Naive thymus-derived CD4-positive, alpha-beta T cell (primary cell): Measurements from ENCODE around the gene STAMBP. TPM values are rescaled to one million over a fixed set of nuclear protein-coding genes. Genes with fewer than 3 reads are reported as not detected.

Experiments
- ATAC-seq: fragments of 150-1000 bp; cut with Tn5 transposase; 2 replicates; pipeline ENCODE4 v1.10.0; 2021; ENCODE audit warnings: mild to moderate bottlenecking, moderate library complexity
- CTCF ChIA-PET: fragments of 350-600 bp; sonication (Branson Sonifier 250); formaldehyde crosslinking; loops from one replicate; lab custom pipeline; 2021; ENCODE audit warnings: antibody characterized with exemption; lab: Charles Lee
- POLR2A ChIA-PET: fragments of 350-600 bp; sonication (Branson Sonifier 250); formaldehyde crosslinking; loops from one replicate; lab custom pipeline; 2021; ENCODE audit warnings: antibody characterized with exemption, inconsistent platforms; lab: Charles Lee
- DNase-seq, 9 donors: peaks; one replicate each; pipeline versions ENCODE4 v3.0.0 to v3.0.0-alpha.2; 2020 to 2022; ENCODE audit warnings: mixed read lengths in 1 of 9
- H3K27ac ChIP-seq: one replicate; pipeline ENCODE4 v1.7.0; 2013; ENCODE audit warnings: mild to moderate bottlenecking, low read depth, low read length, moderate library complexity
- H3K27me3 ChIP-seq, 2 donors: one replicate each; pipeline ENCODE4 v1.7.0; 2013; ENCODE audit warnings: low read length in 2 of 2, mild to moderate bottlenecking in 2 of 2, moderate library complexity in 2 of 2; ENCODE audit not compliant: control insufficient read depth in 2 of 2, insufficient read depth in 2 of 2
- H3K36me3 ChIP-seq, 3 experiments: 1 replicate in 2 of 3; 2 replicates in 1 of 3; pipeline ENCODE4 v1.7.0; 2013; ENCODE audit warnings: low read length in 3 of 3, mild to moderate bottlenecking in 3 of 3, moderate library complexity in 1 of 3; ENCODE audit not compliant: insufficient read depth in 3 of 3, control insufficient read depth in 2 of 3
- H3K4me1 ChIP-seq, 2 donors: one replicate each; pipeline ENCODE4 v1.7.0; 2013; ENCODE audit warnings: low read length in 2 of 2, mild to moderate bottlenecking in 2 of 2, moderate library complexity in 1 of 2; ENCODE audit not compliant: control insufficient read depth in 2 of 2, insufficient read depth in 2 of 2
- H3K4me3 ChIP-seq: 2 replicates; pipeline ENCODE4 v1.7.0; 2013; ENCODE audit warnings: mild to moderate bottlenecking, low read length
- H3K9me3 ChIP-seq, 3 experiments: 1 replicate in 2 of 3; 2 replicates in 1 of 3; pipeline ENCODE4 v1.7.0; 2013; ENCODE audit warnings: low read length in 3 of 3; ENCODE audit not compliant: control insufficient read depth in 2 of 3
- H3K27ac Mint-ChIP-seq, 9 donors: one replicate each; pipeline ENCODE4 v1.8.0; 2020 to 2022; ENCODE audit warnings: mixed read lengths in 9 of 9, mild to moderate bottlenecking in 8 of 9, moderate library complexity in 5 of 9, inconsistent platforms in 2 of 9
- H3K27me3 Mint-ChIP-seq, 5 donors: one replicate each; pipeline ENCODE4 v1.8.0; 2021 to 2022; ENCODE audit warnings: mixed read lengths in 5 of 5, mild to moderate bottlenecking in 1 of 5
- H3K36me3 Mint-ChIP-seq, 5 donors: one replicate each; pipeline ENCODE4 v1.8.0; 2020 to 2022; ENCODE audit warnings: mixed read lengths in 5 of 5, mild to moderate bottlenecking in 3 of 5, inconsistent platforms in 1 of 5
- H3K4me1 Mint-ChIP-seq, 7 donors: one replicate each; pipeline ENCODE4 v1.8.0; 2020 to 2022; ENCODE audit warnings: mixed read lengths in 7 of 7, mild to moderate bottlenecking in 3 of 7, inconsistent platforms in 1 of 7
- H3K4me3 Mint-ChIP-seq, 10 donors: one replicate each; pipeline ENCODE4 v1.8.0; 2020 to 2022; ENCODE audit warnings: mild to moderate bottlenecking in 10 of 10, mixed read lengths in 10 of 10, moderate library complexity in 6 of 10, inconsistent platforms in 2 of 10
- H3K9me3 Mint-ChIP-seq, 11 donors: one replicate each; pipeline ENCODE4 v1.8.0; 2020 to 2022; ENCODE audit warnings: mixed read lengths in 11 of 11, mild to moderate bottlenecking in 4 of 11, inconsistent platforms in 1 of 11, moderate library complexity in 1 of 11
- intact Hi-C, 2 donors: fragments of 100-400 bp; cut with micrococcal nuclease; formaldehyde crosslinking; loops; one replicate each; pipeline ENCODE4 v1.15.1; 2023
- polyA plus RNA-seq, 2 donors: library from polyadenylated mRNA; unstranded; fragments of 300-500 nt; fragmentation: Illumina TruSeq; gene quantifications; one replicate each; pipeline ENCODE4 v1.2.3, GENCODE V29; 2021
- total RNA-seq, 6 experiments: library from RNA in 5 of 6; stranded (reverse) in 5 of 6; gene quantifications; 1 replicate in 5 of 6; 2 replicates in 1 of 6; pipeline ENCODE4 v1.2.3 and lab custom pipeline; 2021 to 2026

STAMBP gene
- total and polyA plus RNA-seq, 7 experiments from 2014 or later, result 22.2 to 44.5 (median 37.5) TPM

DNA sequence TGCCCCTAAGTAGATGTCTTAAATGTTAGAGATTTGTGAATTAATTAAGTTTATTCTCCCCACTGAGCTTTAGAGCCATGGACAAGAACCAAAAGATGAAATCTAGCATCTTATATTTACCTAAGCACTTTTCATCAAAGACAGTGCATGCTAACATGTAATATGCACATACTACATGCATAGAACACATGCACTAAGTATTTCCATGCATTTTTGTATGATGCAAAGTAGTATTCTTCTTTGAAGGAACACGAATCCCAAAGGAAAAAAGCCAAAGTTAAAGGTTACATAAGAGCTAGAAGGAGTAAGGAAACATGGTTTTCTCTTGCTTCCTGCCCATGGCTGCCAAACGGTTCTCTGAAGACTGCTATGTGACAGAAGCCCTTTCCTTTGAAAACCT lies 15.3 kb downstream of the STAMBP start:
- no peaks in the 10 kb centered on the region for H3K27me3 Mint-ChIP-seq
- CTCF ChIA-PET, result no interaction called here
- H3K4me1 ChIP-seq, result no peaks in the 10 kb centered on the region
- no peaks in the 10 kb centered on the region for H3K27me3 ChIP-seq
- H3K27ac ChIP-seq, result no peak overlapping the region
- peaks cover 5 to 28% (median 12%) of the 10 kb centered on the region in 7 donors for H3K4me1 Mint-ChIP-seq
- peaks cover 0 to 1% (median 0%) of the 10 kb centered on the region in 11 donors for H3K9me3 Mint-ChIP-seq
- POLR2A ChIA-PET, result no interaction called here
- no peak for DNase-seq
- H3K9me3 ChIP-seq, result no peaks in the 10 kb centered on the region
- ATAC-seq, result no peak
- peaks cover 3 to 57% (median 9%) of the 10 kb centered on the region in 3 experiments for H3K36me3 ChIP-seq
- no peak overlapping the region for H3K4me3 ChIP-seq
- H3K36me3 Mint-ChIP-seq, result peaks cover 9 to 52% (median 16%) of the 10 kb centered on the region in 5 donors
- H3K27ac Mint-ChIP-seq, result peak overlapping the region in 2 of 9 donors; percentile 14 to 34
- H3K4me3 Mint-ChIP-seq, result no peak overlapping the region
- intact Hi-C loops, result no loop called here

DNA sequence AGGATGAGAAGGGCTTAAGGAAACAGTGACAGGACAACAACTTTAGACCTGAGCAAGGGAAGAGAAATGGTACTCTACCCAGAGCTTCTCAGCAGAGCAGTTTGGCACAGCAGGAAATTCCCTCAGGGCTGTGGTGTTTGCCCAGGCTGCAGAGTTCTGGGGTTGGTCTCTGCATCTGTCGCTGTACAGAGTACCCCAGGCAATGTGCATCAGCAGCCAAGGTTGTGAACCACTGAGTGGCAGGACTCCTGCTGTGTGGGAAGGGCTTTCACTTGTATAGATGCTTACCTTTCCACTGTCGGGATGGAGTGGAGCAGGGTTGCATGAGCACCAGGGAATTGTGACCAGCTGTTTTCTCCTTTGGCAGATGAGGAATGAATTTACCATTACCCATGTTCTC lies 21.2 kb downstream of the STAMBP start:
- Histone ChIP-seq H3K9me3 (no peaks in the 10 kb centered on the region), H3K4me1 (no peaks in the 10 kb centered on the region), H3K27ac (no peak overlapping the region), H3K27me3 (no peaks in the 10 kb centered on the region), H3K36me3 (peaks cover 9 to 92% (median 16%) of the 10 kb centered on the region in 3 experiments), H3K4me3 (no peak overlapping the region)
- ChIA-PET POLR2A (no interaction called here), CTCF (no interaction called here)
- ATAC-seq (no peak), DNase-seq (no peak)
- Mint-ChIP-seq H3K27ac (peak overlapping the region in 1 of 9 donors; percentile 47), H3K36me3 (peaks cover 17 to 56% (median 30%) of the 10 kb centered on the region in 5 donors), H3K4me3 (no peak overlapping the region), H3K9me3 (peaks cover 0 to 2% (median 0%) of the 10 kb centered on the region in 11 donors), H3K27me3 (no peaks in the 10 kb centered on the region), H3K4me1 (peaks cover 0 to 3% (median 0%) of the 10 kb centered on the region in 7 donors)
- intact Hi-C loops, result loop anchor here in 1 of 2 donors (2.0 kb wide), 1 partner anchor 21 kb away; the partner anchor contains the start of gene STAMBP

DNA sequence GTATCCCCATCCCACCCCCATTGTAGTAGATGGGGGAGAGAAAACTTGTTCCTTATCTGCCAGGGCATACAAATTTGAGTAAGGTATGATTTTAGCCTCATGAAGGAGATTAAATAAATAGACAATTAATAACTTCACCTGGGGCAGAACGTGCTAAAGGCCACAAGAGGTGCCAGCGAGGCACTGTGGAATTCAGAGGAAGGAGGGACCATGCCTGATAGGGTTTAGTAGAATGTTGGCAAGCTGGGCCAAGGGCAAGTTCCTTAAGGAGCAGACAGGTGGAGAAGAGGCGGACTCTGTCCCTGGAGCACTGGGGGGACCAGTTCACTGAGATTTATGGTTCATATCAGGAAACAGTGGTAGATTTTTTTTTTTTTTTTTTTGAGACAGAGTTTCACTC lies 22.5 kb downstream of the STAMBP start:
- no peaks in the 10 kb centered on the region for H3K27me3 Mint-ChIP-seq
- peaks cover 25 to 59% (median 35%) of the 10 kb centered on the region in 5 donors for H3K36me3 Mint-ChIP-seq
- H3K4me3 ChIP-seq, result no peak overlapping the region
- no peak overlapping the region for H3K27ac ChIP-seq
- H3K9me3 Mint-ChIP-seq, result peaks cover 0 to 2% (median 0%) of the 10 kb centered on the region in 11 donors
- ChIA-PET CTCF (interaction anchor here (0.7 kb wide), 1 partner anchor 160 kb away, joined by 5 read pairs; no protein-coding TSS in a partner anchor), POLR2A (no interaction called here)
- DNase-seq (peak in 1 of 9 donors; percentile 15), ATAC-seq (no peak)
- no peaks in the 10 kb centered on the region for H3K4me1 ChIP-seq
- H3K9me3 ChIP-seq, result no peaks in the 10 kb centered on the region
- H3K36me3 ChIP-seq, result peaks cover 4 to 94% (median 18%) of the 10 kb centered on the region in 3 experiments
- H3K4me3 Mint-ChIP-seq, result no peak overlapping the region
- no peaks in the 10 kb centered on the region for H3K27me3 ChIP-seq
- intact Hi-C loops, result loop anchor here in 1 of 2 donors (2.0 kb wide), 1 partner anchor 22 kb away; the partner anchor contains the start of gene STAMBP
- peaks cover 0 to 3% (median 0%) of the 10 kb centered on the region in 7 donors for H3K4me1 Mint-ChIP-seq
- no peak overlapping the region for H3K27ac Mint-ChIP-seq

DNA sequence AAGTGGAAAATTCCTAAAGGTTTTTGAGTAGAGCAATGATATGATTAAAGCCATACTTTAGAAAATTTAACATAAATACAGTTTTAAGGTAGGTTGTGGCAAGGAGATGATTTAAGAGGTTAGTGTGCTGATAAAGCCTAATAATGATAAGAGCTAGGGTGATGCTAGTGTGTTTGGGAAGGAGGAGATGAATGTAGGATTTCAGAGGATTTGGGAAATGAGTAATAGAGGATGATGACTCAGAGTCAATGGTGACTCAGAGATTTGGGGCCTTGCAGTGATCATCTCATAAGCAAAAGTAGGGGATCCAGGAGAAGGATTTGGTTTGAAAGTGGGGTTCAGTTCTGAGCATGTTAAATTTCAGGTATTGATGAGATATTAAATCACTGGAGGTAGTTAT lies 23.3 kb downstream of the STAMBP start:
- ChIA-PET CTCF (interaction anchor here (0.7 kb wide), 1 partner anchor 159 kb away, joined by 5 read pairs; no protein-coding TSS in a partner anchor), POLR2A (no interaction called here)
- H3K36me3 Mint-ChIP-seq, result peaks cover 31 to 61% (median 42%) of the 10 kb centered on the region in 5 donors
- peaks cover 0 to 94% (median 18%) of the 10 kb centered on the region in 3 experiments for H3K36me3 ChIP-seq
- ATAC-seq, result no peak
- H3K4me1 ChIP-seq, result no peaks in the 10 kb centered on the region
- peaks cover 0 to 5% (median 0%) of the 10 kb centered on the region in 7 donors for H3K4me1 Mint-ChIP-seq
- H3K4me3 ChIP-seq, result no peak overlapping the region
- no peaks in the 10 kb centered on the region for H3K27me3 Mint-ChIP-seq
- peaks cover 0 to 2% (median 0%) of the 10 kb centered on the region in 11 donors for H3K9me3 Mint-ChIP-seq
- no peak overlapping the region for H3K27ac Mint-ChIP-seq
- H3K27ac ChIP-seq, result no peak overlapping the region
- no peaks in the 10 kb centered on the region for H3K27me3 ChIP-seq
- no peak for DNase-seq
- intact Hi-C loops, result no loop called here
- H3K9me3 ChIP-seq, result no peaks in the 10 kb centered on the region
- no peak overlapping the region for H3K4me3 Mint-ChIP-seq

DNA sequence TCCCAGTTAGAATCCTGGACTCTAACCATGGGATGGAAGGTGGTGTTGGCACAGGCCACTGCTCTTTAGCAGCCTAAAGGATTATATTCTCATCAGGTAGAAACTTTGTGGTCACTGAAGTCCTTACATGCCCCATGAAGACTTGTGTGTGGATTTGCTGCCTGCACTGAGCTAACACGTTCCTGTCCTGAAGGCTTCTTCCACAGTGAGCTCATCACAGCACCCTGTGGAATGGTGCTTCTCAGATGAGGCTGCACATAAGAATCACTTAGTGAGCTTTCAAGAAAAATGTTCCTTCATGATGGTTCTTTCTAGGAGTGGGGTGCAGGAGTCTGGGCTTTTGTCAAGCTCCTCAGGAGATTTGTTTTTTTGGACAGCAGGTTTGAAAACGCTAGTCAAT lies 26.8 kb downstream of the STAMBP start:
- H3K36me3 ChIP-seq, result peaks cover 7 to 84% (median 10%) of the 10 kb centered on the region in 3 experiments
- H3K4me3 Mint-ChIP-seq, result no peak overlapping the region
- H3K27ac Mint-ChIP-seq, result no peak overlapping the region

DNA sequence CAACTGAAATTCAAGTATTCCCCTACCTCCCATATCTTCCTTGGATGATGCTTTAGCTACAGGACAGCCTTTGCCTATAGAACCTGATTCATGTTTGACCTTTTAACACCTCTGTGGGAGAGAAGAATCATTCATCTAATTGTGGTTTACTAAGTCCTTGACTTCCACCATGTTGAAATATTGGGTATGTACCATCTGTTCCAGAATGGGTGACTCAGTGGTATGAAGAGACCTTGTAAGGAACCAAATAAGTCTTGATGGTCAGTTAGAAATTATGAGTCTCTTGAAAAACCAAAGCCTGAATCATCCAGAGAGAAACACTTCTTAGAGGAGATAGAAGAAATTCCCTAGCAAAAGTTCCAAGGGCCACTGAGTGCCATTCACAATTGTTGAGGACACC lies 27.5 kb downstream of the STAMBP start:
- DNase-seq (no peak), ATAC-seq (no peak)
- no peaks in the 10 kb centered on the region for H3K27me3 Mint-ChIP-seq
- Histone ChIP-seq H3K9me3 (no peaks in the 10 kb centered on the region), H3K36me3 (peaks cover 10 to 84% (median 14%) of the 10 kb centered on the region in 3 experiments), H3K4me3 (no peak overlapping the region), H3K27me3 (no peaks in the 10 kb centered on the region), H3K4me1 (no peaks in the 10 kb centered on the region), H3K27ac (no peak overlapping the region)
- peaks cover 31 to 59% (median 47%) of the 10 kb centered on the region in 5 donors for H3K36me3 Mint-ChIP-seq
- H3K4me3 Mint-ChIP-seq, result no peak overlapping the region
- H3K4me1 Mint-ChIP-seq, result peaks cover 0 to 10% (median 0%) of the 10 kb centered on the region in 7 donors
- no peaks in the 10 kb centered on the region for H3K9me3 Mint-ChIP-seq
- intact Hi-C loops, result no loop called here
- CTCF ChIA-PET, result no interaction called here
- POLR2A ChIA-PET, result no interaction called here
- H3K27ac Mint-ChIP-seq, result peak overlapping the region in 1 of 9 donors; percentile 8

More for the DNA sequence above, 26.8 kb downstream of the STAMBP start:
- H3K36me3 Mint-ChIP-seq, result peaks cover 29 to 58% (median 45%) of the 10 kb centered on the region in 5 donors
- H3K27me3 Mint-ChIP-seq, result no peaks in the 10 kb centered on the region
- no peaks in the 10 kb centered on the region for H3K4me1 ChIP-seq
- ChIA-PET POLR2A (no interaction called here), CTCF (no interaction called here)
- no peak overlapping the region for H3K27ac ChIP-seq
- no peaks in the 10 kb centered on the region for H3K9me3 Mint-ChIP-seq
- H3K27me3 ChIP-seq, result no peaks in the 10 kb centered on the region
- intact Hi-C loops, result no loop called here
- peaks cover 0 to 11% (median 0%) of the 10 kb centered on the region in 7 donors for H3K4me1 Mint-ChIP-seq
- no peaks in the 10 kb centered on the region for H3K9me3 ChIP-seq
- no peak overlapping the region for H3K4me3 ChIP-seq
- DNase-seq (no peak), ATAC-seq (no peak)
